T47D (cell line): Measurements from ENCODE around the gene FBXL16.

Experiments used
- DNase-seq, 2 experiments: peaks; one replicate each; pipeline versions ENCODE4 v3.0.0 to v3.0.0-alpha.2; 2011 to 2012; ENCODE audit warnings: low read depth in 1 of 2, low spot score in 1 of 2
- JUND ChIP-seq: IDR thresholded peaks from 2 replicates; pipeline ENCODE4 v1.6.1; 2012; ENCODE audit warnings: low read depth
- in situ Hi-C: cut with HindIII; loops from 2 replicates; pipeline ENCODE4 v1.10.0; 2016; ENCODE audit warnings: low sequenced_read_pairs, low pct_unique_long_range_greater_than_20kb

The FBXL16 gene

GRCh38 chr16:678209-678857 is 27.3 kb downstream of the FBXL16 start:
- in situ Hi-C loops: no loop called here
- no peak for TF ChIP-seq JUND
- peak in 1 of 2 experiments; percentile 49 for DNase-seq

DNA sequence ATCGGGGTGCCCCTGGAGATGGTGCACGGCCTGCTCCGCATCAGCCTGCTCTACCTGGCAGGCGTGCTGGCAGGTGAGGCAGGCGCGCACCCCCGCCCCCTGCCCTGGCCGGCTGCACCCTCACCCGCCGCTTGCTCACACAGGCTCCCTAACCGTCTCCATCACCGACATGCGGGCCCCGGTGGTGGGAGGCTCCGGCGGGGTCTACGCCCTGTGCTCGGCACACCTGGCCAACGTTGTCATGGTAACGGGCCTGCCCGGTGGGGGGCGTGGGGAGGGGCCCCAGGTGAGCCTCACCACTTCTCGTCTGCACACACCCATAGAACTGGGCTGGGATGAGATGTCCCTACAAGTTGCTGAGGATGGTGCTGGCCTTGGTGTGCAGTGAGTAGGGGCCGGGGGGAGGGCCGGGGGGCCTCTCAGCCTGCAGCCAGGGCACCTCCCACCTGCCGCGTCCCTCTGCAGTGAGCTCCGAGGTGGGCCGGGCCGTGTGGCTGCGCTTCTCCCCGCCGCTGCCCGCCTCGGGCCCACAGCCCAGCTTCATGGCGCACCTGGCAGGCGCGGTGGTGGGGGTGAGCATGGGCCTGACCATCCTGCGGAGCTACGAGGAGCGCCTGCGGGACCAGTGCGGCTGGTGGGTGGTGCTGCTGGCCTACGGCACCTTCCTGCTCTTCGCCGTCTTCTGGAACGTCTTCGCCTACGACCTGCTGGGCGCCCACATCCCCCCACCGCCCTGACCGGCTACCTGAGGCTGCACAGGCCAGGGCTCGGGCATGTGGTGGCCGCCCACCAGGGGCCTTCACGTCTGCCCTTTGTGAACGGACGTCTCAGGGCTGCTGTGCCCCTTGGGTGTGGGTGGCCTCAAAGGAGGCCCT is 28.0 kb downstream of the FBXL16 start:
- in situ Hi-C loops: no loop called here
- no peak for DNase-seq
- no peak for TF ChIP-seq JUND

GRCh38 chr16:676913-677312 is 28.7 kb downstream of the FBXL16 start:
- in situ Hi-C loops: no loop called here
- DNase-seq: no peak
- no peak for TF ChIP-seq JUND

GRCh38 chr16:676565-676902 is 29.1 kb downstream of the FBXL16 start:
- in situ Hi-C loops: no loop called here
- no peak for DNase-seq
- TF ChIP-seq JUND: no peak

- no peak for DNase-seq
- in situ Hi-C loops: no loop called here
- TF ChIP-seq JUND: no peak
Observed at GRCh38 chr16:675884-676564, 29.6 kb downstream of the FBXL16 start.

- no peak for TF ChIP-seq JUND
- no peak for DNase-seq
- in situ Hi-C loops: no loop called here
Observed at GRCh38 chr16:674968-675883, 30.4 kb downstream of the FBXL16 start, which contains the start of gene RHBDL1. RHBDL1 (plus strand) TSS chr16:675671; CDS start chr16:675791, 120 bp downstream.

GRCh38 chr16:674214-674881 is 31.3 kb downstream of the FBXL16 start:
- DNase-seq: no peak
- no peak for TF ChIP-seq JUND
- in situ Hi-C loops: no loop called here

DNA sequence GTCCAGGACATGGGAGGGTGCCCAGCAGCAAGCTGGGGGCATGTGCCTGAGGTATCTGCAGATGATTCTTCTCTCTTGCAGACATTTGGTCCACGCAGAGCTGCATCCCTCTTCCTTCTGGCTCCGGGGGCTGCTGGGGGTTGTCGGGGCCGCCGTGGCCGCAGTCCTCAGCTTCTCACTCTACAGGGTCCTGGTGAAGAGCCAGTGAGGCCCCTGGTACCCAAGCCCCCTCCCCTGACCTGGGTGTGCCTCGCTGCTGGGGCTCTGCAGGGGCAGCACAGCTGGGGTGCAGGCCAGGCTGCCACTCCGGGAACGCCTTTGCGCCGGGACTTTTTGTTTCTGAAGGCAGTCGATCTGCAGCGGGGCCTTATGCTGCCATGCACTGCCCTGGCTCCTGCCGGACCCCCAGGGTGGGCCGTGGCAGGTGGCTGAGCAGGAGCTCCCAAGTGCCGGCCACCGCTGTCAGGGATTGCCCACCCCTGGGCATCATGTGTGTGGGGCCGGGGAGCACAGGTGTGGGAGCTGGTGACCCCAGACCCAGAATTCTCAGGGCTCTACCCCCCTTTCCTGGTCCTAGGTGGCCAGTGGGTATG is 32.1 kb downstream of the FBXL16 start:
- in situ Hi-C loops: no loop called here
- no peak for DNase-seq
- no peak for TF ChIP-seq JUND

DNA sequence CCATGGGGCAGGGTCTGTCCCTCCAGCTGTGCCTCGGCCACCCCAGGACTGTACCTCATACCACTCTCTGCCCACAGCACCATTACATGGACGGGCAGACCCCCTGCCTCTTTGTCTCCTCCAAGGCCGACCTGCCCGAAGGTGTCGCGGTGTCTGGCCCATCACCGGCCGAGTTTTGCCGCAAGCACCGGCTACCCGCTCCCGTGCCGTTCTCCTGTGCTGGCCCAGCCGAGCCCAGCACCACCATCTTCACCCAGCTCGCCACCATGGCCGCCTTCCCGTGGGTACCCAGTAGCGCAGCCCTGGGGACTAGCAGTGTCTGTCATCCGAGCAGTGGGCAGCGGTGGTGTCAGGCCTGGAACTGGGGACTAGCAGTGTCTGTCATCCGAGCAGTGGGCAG is 32.8 kb downstream of the FBXL16 start:
- in situ Hi-C loops: no loop called here
- no peak for DNase-seq
- TF ChIP-seq JUND: no peak

DNA sequence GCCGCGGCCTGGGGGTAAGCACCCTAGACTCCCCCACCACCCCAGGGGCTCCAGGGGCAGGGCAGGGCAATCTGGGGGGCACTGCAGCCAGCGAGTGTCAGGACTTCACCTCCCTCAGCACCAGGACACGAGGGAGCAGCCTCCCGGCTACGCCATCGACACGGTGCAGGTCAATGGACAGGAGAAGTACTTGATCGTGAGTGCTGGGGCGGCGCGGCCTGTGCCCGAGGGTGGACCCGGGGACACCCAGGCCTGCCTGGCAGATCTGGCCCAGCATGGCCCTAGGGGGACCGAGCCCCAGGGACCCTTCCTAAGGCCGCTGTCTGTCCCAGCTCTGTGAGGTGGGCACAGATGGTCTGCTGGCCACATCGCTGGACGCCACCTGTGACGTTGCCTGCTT is 33.2 kb downstream of the FBXL16 start:
- no peak for TF ChIP-seq JUND
- in situ Hi-C loops: no loop called here
- no peak for DNase-seq

GRCh38 chr16:671353-672131 is 34.1 kb downstream of the FBXL16 start:
- no peak for DNase-seq
- no peak for TF ChIP-seq JUND
- in situ Hi-C loops: no loop called here
